ENCODE results near the gene ITGAE.
"Not testable (repeated sequence)": the region's sequence is repeated elsewhere in the genome, so short reads cannot be mapped to it uniquely, and the experiment has no call there.

The ITGAE gene

DNA sequence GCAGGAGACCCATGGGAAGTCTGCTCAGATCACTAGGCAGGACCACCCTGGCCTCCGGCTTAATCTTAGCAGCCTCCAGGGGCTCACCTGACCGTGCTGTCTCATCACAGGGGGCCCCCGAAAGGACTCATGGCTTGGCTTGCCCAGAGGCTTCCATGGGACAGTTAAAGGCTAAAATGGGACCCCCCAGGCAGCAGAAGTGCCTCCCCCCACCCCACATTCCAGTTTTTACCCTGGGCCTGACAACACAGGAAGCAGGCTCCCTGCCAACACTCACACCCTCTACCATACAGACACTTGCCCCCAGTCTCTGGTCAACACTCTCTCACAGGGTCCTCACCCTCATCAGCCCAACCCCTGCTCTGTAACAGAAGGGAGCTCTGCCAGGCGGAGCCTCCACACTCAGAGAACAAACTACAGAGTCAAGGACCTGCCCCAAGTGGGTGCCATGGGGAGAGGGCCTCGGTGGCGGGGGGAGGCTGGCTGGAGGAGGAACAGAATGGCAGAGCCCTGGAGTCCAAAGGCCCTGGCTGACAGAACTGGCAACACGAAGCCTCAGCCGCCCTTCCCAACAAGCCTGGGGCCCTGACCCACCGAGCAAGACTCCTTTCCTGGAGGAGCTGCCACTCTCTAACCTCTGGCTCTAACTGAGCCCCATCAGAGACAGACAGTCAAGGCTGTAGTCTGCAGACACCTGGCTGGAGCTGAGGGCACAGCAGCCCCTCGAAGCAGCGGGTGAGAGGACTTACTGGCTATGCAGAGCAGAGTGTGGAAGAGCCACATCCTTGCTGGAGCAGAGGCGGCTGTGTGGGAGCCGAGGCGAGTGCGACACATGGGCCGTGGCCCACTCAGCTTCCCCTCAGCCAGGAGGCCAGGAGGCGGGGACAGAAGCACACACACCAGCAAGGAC lies at the start of gene ITGAE:
TSS of gene ITGAE (minus strand) at position 827 of the 910 bp plus-strand sequence. CDS start at position 783, 44 bp downstream.
- Histone ChIP-seq H3K36me3 (ENCODE audit: control insufficient read depth, insufficient read depth, low read length, severe bottlenecking) (no peaks in the 10 kb centered on the region), H3K9ac (ENCODE audit: low read length) (no peak within 1 kb of the TSS)

GRCh38 chr17:3848229-3848835 lies 47.3 kb upstream of the ITGAE start:
- Histone ChIP-seq H3K4me1 (ENCODE audit: control insufficient read depth, insufficient read depth, low read length) (peaks cover 8% of the 10 kb centered on the region), H3K9me3 (ENCODE audit: control insufficient read depth, low read length) (no peaks in the 10 kb centered on the region), H3K9ac (ENCODE audit: low read length) (no peak overlapping the region), H3K4me3 (ENCODE audit: low read length) (no peak overlapping the region), H3K27me3 (replicated peaks; ENCODE audit: control insufficient read depth, insufficient read depth, low read length) (peaks cover 17% of the 10 kb centered on the region), H3K36me3 (ENCODE audit: control insufficient read depth, insufficient read depth, low read length, severe bottlenecking) (no peaks in the 10 kb centered on the region)
- DNase-seq (ENCODE audit: low read depth) = no peak

More for the DNA sequence above, at the start of gene ITGAE:
- H3K27me3 ChIP-seq (replicated peaks; ENCODE audit: control insufficient read depth, insufficient read depth, low read length) = no peaks in the 10 kb centered on the region
- no peak within 1 kb of the TSS for H3K4me3 ChIP-seq (ENCODE audit: low read length)
- no peak for DNase-seq (ENCODE audit: low read depth)
- no peaks in the 10 kb centered on the region for H3K9me3 ChIP-seq (ENCODE audit: control insufficient read depth, low read length)
- peaks cover 24% of the 10 kb centered on the region for H3K4me1 ChIP-seq (ENCODE audit: control insufficient read depth, insufficient read depth, low read length)

GRCh38 chr17:3847165-3847670 lies 46.2 kb upstream of the ITGAE start:
- H3K27me3 ChIP-seq (replicated peaks; ENCODE audit: control insufficient read depth, insufficient read depth, low read length) = peaks cover 17% of the 10 kb centered on the region
- H3K9ac ChIP-seq (ENCODE audit: low read length) = no peak overlapping the region
- peaks cover 8% of the 10 kb centered on the region for H3K4me1 ChIP-seq (ENCODE audit: control insufficient read depth, insufficient read depth, low read length)
- DNase-seq (ENCODE audit: low read depth) = no peak
- no peak overlapping the region for H3K4me3 ChIP-seq (ENCODE audit: low read length)
- H3K9me3 ChIP-seq (ENCODE audit: control insufficient read depth, low read length) = no peaks in the 10 kb centered on the region
- peaks cover 5% of the 10 kb centered on the region for H3K36me3 ChIP-seq (ENCODE audit: control insufficient read depth, insufficient read depth, low read length, severe bottlenecking)

- H3K36me3 ChIP-seq (ENCODE audit: control insufficient read depth, insufficient read depth, low read length, severe bottlenecking) = peaks cover 11% of the 10 kb centered on the region
- peak overlapping the region; percentile 96 for H3K4me3 ChIP-seq (ENCODE audit: low read length)
- peaks cover 8% of the 10 kb centered on the region for H3K4me1 ChIP-seq (ENCODE audit: control insufficient read depth, insufficient read depth, low read length)
- no peaks in the 10 kb centered on the region for H3K9me3 ChIP-seq (ENCODE audit: control insufficient read depth, low read length)
- no peak overlapping the region for H3K9ac ChIP-seq (ENCODE audit: low read length)
- no peak for DNase-seq (ENCODE audit: low read depth)
- H3K27me3 ChIP-seq (replicated peaks; ENCODE audit: control insufficient read depth, insufficient read depth, low read length) = peaks cover 13% of the 10 kb centered on the region
These were observed 45.6 kb upstream of the ITGAE start for GRCh38 chr17:3846437-3847164.

DNA sequence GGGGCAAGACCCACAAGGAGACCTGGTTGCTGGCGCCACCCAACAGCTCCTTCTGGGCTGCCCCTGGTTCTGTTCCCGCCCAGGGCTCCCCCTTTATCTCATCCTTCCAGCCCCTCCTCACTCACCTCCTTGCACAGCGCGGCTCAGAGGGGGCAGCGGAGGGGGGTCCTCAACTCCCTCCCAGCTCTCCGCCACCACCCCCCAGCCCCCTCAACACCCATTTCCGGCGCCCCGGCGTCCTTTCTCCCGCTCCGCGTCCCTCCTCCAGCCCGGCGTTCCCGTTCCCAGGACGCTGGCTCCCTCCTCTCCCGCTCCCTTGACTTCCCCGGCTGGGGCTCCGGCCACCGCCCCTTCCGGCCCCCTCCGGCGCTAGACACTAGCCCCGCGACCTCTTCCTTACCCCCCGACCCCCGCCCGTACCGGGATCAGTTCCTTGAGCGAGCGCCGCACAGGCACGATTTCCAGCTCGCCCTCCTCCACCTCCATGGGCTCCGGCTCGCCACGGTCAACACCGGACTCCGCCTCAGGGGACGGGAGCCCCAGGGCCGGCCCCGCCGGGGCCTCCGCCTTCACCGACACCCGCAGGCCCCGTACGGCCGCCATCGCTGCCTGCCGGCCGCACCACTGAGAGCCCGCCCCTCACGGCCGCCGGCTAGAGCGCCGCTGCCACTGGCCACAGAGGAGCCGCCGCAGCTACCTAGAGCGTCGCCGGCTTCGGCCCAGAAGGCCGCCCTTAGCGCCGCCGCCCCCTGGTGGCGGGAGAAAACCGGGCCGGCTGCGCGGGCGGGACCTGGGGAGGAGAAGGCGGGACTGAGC lies 44.8 kb upstream of the ITGAE start, which contains the start of gene NCBP3:
TSS of gene NCBP3 (minus strand) at position 626 of the 816 bp plus-strand sequence. CDS start at position 603, 23 bp downstream.
- H3K9ac ChIP-seq (ENCODE audit: low read length) = peak within 1 kb of the TSS; percentile 96
- peak within 1 kb of the TSS; percentile 96 for H3K4me3 ChIP-seq (ENCODE audit: low read length)
- H3K9me3 ChIP-seq (ENCODE audit: control insufficient read depth, low read length) = no peaks in the 10 kb centered on the region
- peak; percentile 98 for DNase-seq (ENCODE audit: low read depth)
- H3K4me1 ChIP-seq (ENCODE audit: control insufficient read depth, insufficient read depth, low read length) = peaks cover 8% of the 10 kb centered on the region
- peaks cover 15% of the 10 kb centered on the region for H3K36me3 ChIP-seq (ENCODE audit: control insufficient read depth, insufficient read depth, low read length, severe bottlenecking)
- H3K27me3 ChIP-seq (replicated peaks; ENCODE audit: control insufficient read depth, insufficient read depth, low read length) = peaks cover 12% of the 10 kb centered on the region

DNA sequence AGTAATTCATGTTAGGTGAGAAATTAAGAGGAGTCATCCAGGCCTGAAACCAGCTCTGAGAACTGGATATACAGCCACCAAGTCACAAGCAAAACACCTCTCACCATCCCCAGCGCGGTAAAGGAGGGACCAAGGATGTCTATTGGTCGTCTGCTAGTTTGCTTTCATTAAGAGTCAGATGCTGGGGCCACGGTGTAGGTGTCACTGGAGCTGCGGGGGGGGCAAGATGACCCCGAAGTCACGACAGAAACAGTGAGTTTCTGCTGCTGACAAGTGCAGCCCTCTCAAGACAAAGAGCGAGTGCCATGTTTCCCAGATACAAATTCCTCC lies 44.3 kb upstream of the ITGAE start:
- DNase-seq (ENCODE audit: low read depth) = peak; percentile 53
- H3K36me3 ChIP-seq (ENCODE audit: control insufficient read depth, insufficient read depth, low read length, severe bottlenecking) = peaks cover 16% of the 10 kb centered on the region

GRCh38 chr17:3844556-3844955 lies 43.6 kb upstream of the ITGAE start:
- peak overlapping the region; percentile 96 for H3K9ac ChIP-seq (ENCODE audit: low read length)
- peaks cover 23% of the 10 kb centered on the region for H3K36me3 ChIP-seq (ENCODE audit: control insufficient read depth, insufficient read depth, low read length, severe bottlenecking)
- not testable (repeated sequence) for H3K9me3 ChIP-seq (ENCODE audit: control insufficient read depth, low read length); H3K4me1 ChIP-seq (ENCODE audit: control insufficient read depth, insufficient read depth, low read length); H3K27me3 ChIP-seq (replicated peaks; ENCODE audit: control insufficient read depth, insufficient read depth, low read length); DNase-seq (ENCODE audit: low read depth)
- H3K4me3 ChIP-seq (ENCODE audit: low read length) = peak overlapping the region; percentile 96

More for the DNA sequence above, 44.3 kb upstream of the ITGAE start:
- peaks cover 8% of the 10 kb centered on the region for H3K27me3 ChIP-seq (replicated peaks; ENCODE audit: control insufficient read depth, insufficient read depth, low read length)
- peak overlapping the region; percentile 96 for H3K4me3 ChIP-seq (ENCODE audit: low read length)
- peak overlapping the region; percentile 96 for H3K9ac ChIP-seq (ENCODE audit: low read length)
- peaks cover 8% of the 10 kb centered on the region for H3K4me1 ChIP-seq (ENCODE audit: control insufficient read depth, insufficient read depth, low read length)
- no peaks in the 10 kb centered on the region for H3K9me3 ChIP-seq (ENCODE audit: control insufficient read depth, low read length)

- H3K9me3 ChIP-seq (ENCODE audit: control insufficient read depth, low read length) = no peaks in the 10 kb centered on the region
- H3K36me3 ChIP-seq (ENCODE audit: control insufficient read depth, insufficient read depth, low read length, severe bottlenecking) = peaks cover 26% of the 10 kb centered on the region
- no peaks in the 10 kb centered on the region for H3K27me3 ChIP-seq (replicated peaks; ENCODE audit: control insufficient read depth, insufficient read depth, low read length)
- DNase-seq (ENCODE audit: low read depth) = peak; percentile 42
- peaks cover 8% of the 10 kb centered on the region for H3K4me1 ChIP-seq (ENCODE audit: control insufficient read depth, insufficient read depth, low read length)
- no peak overlapping the region for H3K4me3 ChIP-seq (ENCODE audit: low read length)
- no peak overlapping the region for H3K9ac ChIP-seq (ENCODE audit: low read length)
These were observed 43.0 kb upstream of the ITGAE start for GRCh38 chr17:3843935-3844516.

DNA sequence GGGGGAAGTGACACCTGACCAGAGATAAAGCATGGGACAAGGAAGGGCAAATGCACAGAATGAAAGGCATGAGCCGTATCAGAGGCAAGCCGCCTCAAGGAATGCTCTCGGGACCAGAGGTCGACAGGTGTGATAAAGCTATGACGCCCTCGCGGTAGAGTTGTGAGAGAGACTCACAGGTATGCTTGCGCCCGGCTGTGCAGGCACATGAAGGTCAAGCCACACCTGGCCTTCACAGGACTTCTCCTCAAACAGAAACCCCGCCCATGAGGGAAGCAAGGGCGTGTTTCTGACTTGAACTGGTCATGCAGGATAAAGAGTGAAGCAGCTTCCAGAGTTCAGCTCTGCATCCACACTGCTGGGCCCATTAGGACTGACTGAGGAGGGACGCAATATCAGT lies 37.2 kb upstream of the ITGAE start:
- no peaks in the 10 kb centered on the region for H3K9me3 ChIP-seq (ENCODE audit: control insufficient read depth, low read length)
- H3K36me3 ChIP-seq (ENCODE audit: control insufficient read depth, insufficient read depth, low read length, severe bottlenecking) = peaks cover 53% of the 10 kb centered on the region
- no peak overlapping the region for H3K9ac ChIP-seq (ENCODE audit: low read length)
- H3K4me1 ChIP-seq (ENCODE audit: control insufficient read depth, insufficient read depth, low read length) = peaks cover 12% of the 10 kb centered on the region
- DNase-seq (ENCODE audit: low read depth) = no peak
- H3K27me3 ChIP-seq (replicated peaks; ENCODE audit: control insufficient read depth, insufficient read depth, low read length) = no peaks in the 10 kb centered on the region
- H3K4me3 ChIP-seq (ENCODE audit: low read length) = no peak overlapping the region

- Histone ChIP-seq H3K4me1 (ENCODE audit: control insufficient read depth, insufficient read depth, low read length) (peaks cover 12% of the 10 kb centered on the region), H3K4me3 (ENCODE audit: low read length) (no peak overlapping the region), H3K9ac (ENCODE audit: low read length) (no peak overlapping the region), H3K36me3 (ENCODE audit: control insufficient read depth, insufficient read depth, low read length, severe bottlenecking) (peaks cover 46% of the 10 kb centered on the region), H3K27me3 (replicated peaks; ENCODE audit: control insufficient read depth, insufficient read depth, low read length) (no peaks in the 10 kb centered on the region), H3K9me3 (ENCODE audit: control insufficient read depth, low read length) (no peaks in the 10 kb centered on the region)
- DNase-seq (ENCODE audit: low read depth) = no peak
These were observed 35.6 kb upstream of the ITGAE start for GRCh38 chr17:3836551-3836950.

All from adipocyte (in vitro differentiated cells).